ENCODE measurements around the gene RHCE. TPM values are rescaled to one million over a fixed set of nuclear protein-coding genes. Genes with fewer than 3 reads are reported as not detected.
"Not testable (repeated sequence)": the region's sequence is repeated elsewhere in the genome, so short reads cannot be mapped to it uniquely, and the experiment has no call there.

RHCE gene
- total RNA-seq (2021; ENCODE audit: unreplicated experiment) (not detected), Bru-seq, nascent RNA (percentile 21 among the genes with signal in this experiment), BruChase-seq, experiment 1, labeled RNA remaining after a 2-hour chase (percentile 17 among the genes with signal in this experiment), BruChase-seq, experiment 2, labeled RNA remaining after a 6-hour chase (percentile 13 among the genes with signal in this experiment)
- polyA plus RNA-seq (2012; ENCODE audit: insufficient read length), result 2.1 TPM
- long read RNA-seq, result 0 reads

GRCh38 chr1:25420715-25421114 is at the start of gene RHCE:
Gene RHCE, minus strand, starts transcription at chr1:25420825. Its CDS starts 39 bp downstream, at chr1:25420786.
- H3K27me3 ChIP-seq (ENCODE audit: control insufficient read depth, insufficient read depth, low read length); ATAC-seq; H3K36me3 ChIP-seq (ENCODE audit: control insufficient read depth, insufficient read depth, low read length); BruUV-seq (replicated peaks); CTCF ChIA-PET; intact Hi-C loops (cut with micrococcal nuclease; ENCODE audit: unreplicated experiment); in situ Hi-C loops (cut with HindIII; ENCODE audit: low pct_unique_long_range_greater_than_20kb, low sequenced_read_pairs); H3K4me3 ChIP-seq (ENCODE audit: low read depth in 2 of 2, low read length in 2 of 2); H3K4me1 ChIP-seq (ENCODE audit: control insufficient read depth, insufficient read depth, low read length); H3K27ac ChIP-seq (ENCODE audit: low read length); POLR2A ChIA-PET; DNase-seq (ENCODE audit: low read depth, low spot score); H3K9me3 ChIP-seq (ENCODE audit: control insufficient read depth, insufficient read depth, low read depth, low read length): not testable (repeated sequence)

GRCh38 chr1:25469177-25469576 is 48.6 kb upstream of the RHCE start:
- intact Hi-C loops (cut with micrococcal nuclease; ENCODE audit: unreplicated experiment), result no loop called here
- H3K4me1 ChIP-seq (ENCODE audit: control insufficient read depth, insufficient read depth, low read length), result no peaks in the 10 kb centered on the region
- TF ChIP-seq REST (IDR thresholded peaks at IDR 0.05; ENCODE audit: insufficient read depth in 1 of 2, low read depth in 2 of 2, low read length in 1 of 2) (no peak), SIN3A (IDR thresholded peaks at IDR 0.05; ENCODE audit: borderline replicate concordance, insufficient read depth, low read depth, low read length) (no peak), POLR2AphosphoS5 (IDR thresholded peaks at IDR 0.05; ENCODE audit: low read depth, low read length) (no peak), TCF7L2 (IDR thresholded peaks at IDR 0.05; ENCODE audit: low read depth, low read length) (no peak)
- TF ChIP-seq, protein P1, sequence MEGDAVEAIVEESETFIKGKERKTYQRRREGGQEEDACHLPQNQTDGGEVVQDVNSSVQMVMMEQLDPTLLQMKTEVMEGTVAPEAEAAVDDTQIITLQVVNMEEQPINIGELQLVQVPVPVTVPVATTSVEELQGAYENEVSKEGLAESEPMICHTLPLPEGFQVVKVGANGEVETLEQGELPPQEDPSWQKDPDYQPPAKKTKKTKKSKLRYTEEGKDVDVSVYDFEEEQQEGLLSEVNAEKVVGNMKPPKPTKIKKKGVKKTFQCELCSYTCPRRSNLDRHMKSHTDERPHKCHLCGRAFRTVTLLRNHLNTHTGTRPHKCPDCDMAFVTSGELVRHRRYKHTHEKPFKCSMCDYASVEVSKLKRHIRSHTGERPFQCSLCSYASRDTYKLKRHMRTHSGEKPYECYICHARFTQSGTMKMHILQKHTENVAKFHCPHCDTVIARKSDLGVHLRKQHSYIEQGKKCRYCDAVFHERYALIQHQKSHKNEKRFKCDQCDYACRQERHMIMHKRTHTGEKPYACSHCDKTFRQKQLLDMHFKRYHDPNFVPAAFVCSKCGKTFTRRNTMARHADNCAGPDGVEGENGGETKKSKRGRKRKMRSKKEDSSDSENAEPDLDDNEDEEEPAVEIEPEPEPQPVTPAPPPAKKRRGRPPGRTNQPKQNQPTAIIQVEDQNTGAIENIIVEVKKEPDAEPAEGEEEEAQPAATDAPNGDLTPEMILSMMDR (IDR thresholded peaks at IDR 0.05), result no peak
- ChIA-PET POLR2A (interaction anchor here (0.6 kb wide), 1 partner anchor 845 kb away, joined by 4 read pairs; no protein-coding TSS in a partner anchor), CTCF (no interaction called here)
- H3K4me3 ChIP-seq (ENCODE audit: low read depth in 2 of 2, low read length in 2 of 2), result no peak overlapping the region
- BruUV-seq (replicated peaks), result no TSS peak
- H3K9me3 ChIP-seq (ENCODE audit: control insufficient read depth, insufficient read depth, low read depth, low read length), result no peaks in the 10 kb centered on the region
- DNase-seq (ENCODE audit: low read depth, low spot score), result no peak
- H3K27ac ChIP-seq (ENCODE audit: low read length), result no peak overlapping the region
- no peaks in the 10 kb centered on the region for H3K36me3 ChIP-seq (ENCODE audit: control insufficient read depth, insufficient read depth, low read length)
- no peaks in the 10 kb centered on the region for H3K27me3 ChIP-seq (ENCODE audit: control insufficient read depth, insufficient read depth, low read length)
- in situ Hi-C loops (cut with HindIII; ENCODE audit: low pct_unique_long_range_greater_than_20kb, low sequenced_read_pairs), result no loop called here
- no peak for ATAC-seq

DNA sequence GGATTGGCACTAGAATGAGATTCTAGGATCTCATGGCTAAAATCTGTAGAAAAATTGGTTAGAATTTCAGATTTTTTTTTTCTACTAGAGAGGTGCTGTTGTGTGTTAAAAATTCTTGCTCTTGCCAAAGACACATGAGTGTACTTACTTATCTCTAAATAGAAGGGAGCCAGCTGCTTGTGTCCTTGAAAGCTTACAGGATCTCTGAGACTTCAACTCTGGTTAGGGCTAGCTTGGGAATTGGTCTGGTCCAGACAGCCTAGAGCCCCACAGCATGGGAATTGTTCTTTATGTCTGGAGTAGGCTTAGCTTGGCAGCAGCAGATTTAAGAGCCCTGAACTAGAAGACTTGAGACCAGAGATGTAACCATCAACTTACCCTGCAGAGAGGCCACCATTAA is 47.4 kb upstream of the RHCE start:
- intact Hi-C loops (cut with micrococcal nuclease; ENCODE audit: unreplicated experiment), result no loop called here
- ChIA-PET CTCF (no interaction called here), POLR2A (no interaction called here)
- no peaks in the 10 kb centered on the region for H3K4me1 ChIP-seq (ENCODE audit: control insufficient read depth, insufficient read depth, low read length)
- no peak overlapping the region for H3K27ac ChIP-seq (ENCODE audit: low read length)
- no peak overlapping the region for H3K4me3 ChIP-seq (ENCODE audit: low read depth in 2 of 2, low read length in 2 of 2)
- in situ Hi-C loops (cut with HindIII; ENCODE audit: low pct_unique_long_range_greater_than_20kb, low sequenced_read_pairs), result no loop called here
- no peaks in the 10 kb centered on the region for H3K9me3 ChIP-seq (ENCODE audit: control insufficient read depth, insufficient read depth, low read depth, low read length)
- H3K36me3 ChIP-seq (ENCODE audit: control insufficient read depth, insufficient read depth, low read length), result no peaks in the 10 kb centered on the region
- TF ChIP-seq POLR2AphosphoS5 (IDR thresholded peaks at IDR 0.05; ENCODE audit: low read depth, low read length), result no peak
- TF ChIP-seq TCF7L2 (IDR thresholded peaks at IDR 0.05; ENCODE audit: low read depth, low read length), result no peak
- TF ChIP-seq, protein P1 (IDR thresholded peaks at IDR 0.05), result no peak
- no peak for TF ChIP-seq SIN3A (IDR thresholded peaks at IDR 0.05; ENCODE audit: borderline replicate concordance, insufficient read depth, low read depth, low read length)
- TF ChIP-seq REST (IDR thresholded peaks at IDR 0.05; ENCODE audit: insufficient read depth in 1 of 2, low read depth in 2 of 2, low read length in 1 of 2), result no peak
- ATAC-seq (no peak), DNase-seq (ENCODE audit: low read depth, low spot score) (no peak)
- BruUV-seq (replicated peaks), result no TSS peak
- no peaks in the 10 kb centered on the region for H3K27me3 ChIP-seq (ENCODE audit: control insufficient read depth, insufficient read depth, low read length)

Data from Panc1 (cell line).